ENCODE data around the gene RANBP1.

The RANBP1 gene

GRCh38 chr22:20086763-20087162 lies 29.1 kb upstream of the RANBP1 start:
- H2AFZ ChIP-seq (ENCODE audit: low read length) = no peak overlapping the region
- H3K9me2 ChIP-seq (replicated peaks; ENCODE audit: low read depth, low read length) = no peaks in the 10 kb centered on the region
- peaks cover 88% of the 10 kb centered on the region for H3K79me2 ChIP-seq (ENCODE audit: insufficient read depth, low read length)
- no peaks in the 10 kb centered on the region; the same call in 1 of the 2 replicates for H3F3A ChIP-seq (ENCODE audit: low read depth)
- no peak overlapping the region for H3K4me2 ChIP-seq (ENCODE audit: low read depth, low read length, poor library complexity, severe bottlenecking)
- no peaks in the 10 kb centered on the region for H3K9me3 ChIP-seq (ENCODE audit: insufficient read depth, low read depth, low read length)
- H3K27me3 ChIP-seq (ENCODE audit: insufficient read depth, low read length, poor library complexity, severe bottlenecking) = no peaks in the 10 kb centered on the region
- TF ChIP-seq CTCF (conservative IDR thresholded peaks at IDR 0.05; ENCODE audit: low read length) (no peak), EZH2phosphoT487 (IDR thresholded peaks at IDR 0.05; ENCODE audit: borderline replicate concordance) (no peak)
- peaks cover 27% of the 10 kb centered on the region for H3K4me1 ChIP-seq (ENCODE audit: insufficient read depth, low read length, poor library complexity, severe bottlenecking)
- peaks cover 63% of the 10 kb centered on the region for H3K36me3 ChIP-seq (ENCODE audit: insufficient read depth, low read length)
- no peak overlapping the region for H3K9ac ChIP-seq (ENCODE audit: low read depth, low read length, poor library complexity, severe bottlenecking)
- H4K20me1 ChIP-seq (ENCODE audit: insufficient read depth, low read length, poor library complexity, severe bottlenecking) = peaks cover 85% of the 10 kb centered on the region
- no peak overlapping the region for H3K4me3 ChIP-seq (ENCODE audit: low read length, poor library complexity, severe bottlenecking)

GRCh38 chr22:20087319-20088262 lies 28.3 kb upstream of the RANBP1 start:
- no peak for TF ChIP-seq EZH2phosphoT487 (IDR thresholded peaks at IDR 0.05; ENCODE audit: borderline replicate concordance)
- TF ChIP-seq CTCF (conservative IDR thresholded peaks at IDR 0.05; ENCODE audit: low read length) = no peak
- Histone ChIP-seq H3K9me2 (replicated peaks; ENCODE audit: low read depth, low read length) (no peaks in the 10 kb centered on the region), H3K4me2 (ENCODE audit: low read depth, low read length, poor library complexity, severe bottlenecking) (no peak overlapping the region), H4K20me1 (ENCODE audit: insufficient read depth, low read length, poor library complexity, severe bottlenecking) (peaks cover 79% of the 10 kb centered on the region), H3F3A (ENCODE audit: low read depth) (no peaks in the 10 kb centered on the region; the same call in 1 of the 2 replicates), H3K4me1 (ENCODE audit: insufficient read depth, low read length, poor library complexity, severe bottlenecking) (peaks cover 27% of the 10 kb centered on the region), H3K27me3 (ENCODE audit: insufficient read depth, low read length, poor library complexity, severe bottlenecking) (no peaks in the 10 kb centered on the region), H3K36me3 (ENCODE audit: insufficient read depth, low read length) (peaks cover 71% of the 10 kb centered on the region), H3K9me3 (ENCODE audit: insufficient read depth, low read depth, low read length) (no peaks in the 10 kb centered on the region), H3K9ac (ENCODE audit: low read depth, low read length, poor library complexity, severe bottlenecking) (no peak overlapping the region), H3K4me3 (ENCODE audit: low read length, poor library complexity, severe bottlenecking) (no peak overlapping the region), H3K79me2 (ENCODE audit: insufficient read depth, low read length) (peaks cover 80% of the 10 kb centered on the region), H2AFZ (ENCODE audit: low read length) (no peak overlapping the region)

- Histone ChIP-seq H3K4me1 (ENCODE audit: insufficient read depth, low read length, poor library complexity, severe bottlenecking) (peaks cover 22% of the 10 kb centered on the region), H2AFZ (ENCODE audit: low read length) (no peak overlapping the region), H4K20me1 (ENCODE audit: insufficient read depth, low read length, poor library complexity, severe bottlenecking) (peaks cover 73% of the 10 kb centered on the region), H3F3A (ENCODE audit: low read depth) (no peaks in the 10 kb centered on the region; the same call in 1 of the 2 replicates), H3K4me3 (ENCODE audit: low read length, poor library complexity, severe bottlenecking) (no peak overlapping the region), H3K9me2 (replicated peaks; ENCODE audit: low read depth, low read length) (no peaks in the 10 kb centered on the region), H3K4me2 (ENCODE audit: low read depth, low read length, poor library complexity, severe bottlenecking) (no peak overlapping the region), H3K79me2 (ENCODE audit: insufficient read depth, low read length) (peaks cover 74% of the 10 kb centered on the region), H3K9me3 (ENCODE audit: insufficient read depth, low read depth, low read length) (no peaks in the 10 kb centered on the region), H3K9ac (ENCODE audit: low read depth, low read length, poor library complexity, severe bottlenecking) (no peak overlapping the region), H3K36me3 (ENCODE audit: insufficient read depth, low read length) (peaks cover 76% of the 10 kb centered on the region), H3K27me3 (ENCODE audit: insufficient read depth, low read length, poor library complexity, severe bottlenecking) (no peaks in the 10 kb centered on the region)
- no peak for TF ChIP-seq EZH2phosphoT487 (IDR thresholded peaks at IDR 0.05; ENCODE audit: borderline replicate concordance)
- TF ChIP-seq CTCF (conservative IDR thresholded peaks at IDR 0.05; ENCODE audit: low read length) = no peak
Observed at GRCh38 chr22:20088263-20088648, 27.6 kb upstream of the RANBP1 start.
